Measurements from ENCODE around the gene FAM237B.

The FAM237B gene

DNA sequence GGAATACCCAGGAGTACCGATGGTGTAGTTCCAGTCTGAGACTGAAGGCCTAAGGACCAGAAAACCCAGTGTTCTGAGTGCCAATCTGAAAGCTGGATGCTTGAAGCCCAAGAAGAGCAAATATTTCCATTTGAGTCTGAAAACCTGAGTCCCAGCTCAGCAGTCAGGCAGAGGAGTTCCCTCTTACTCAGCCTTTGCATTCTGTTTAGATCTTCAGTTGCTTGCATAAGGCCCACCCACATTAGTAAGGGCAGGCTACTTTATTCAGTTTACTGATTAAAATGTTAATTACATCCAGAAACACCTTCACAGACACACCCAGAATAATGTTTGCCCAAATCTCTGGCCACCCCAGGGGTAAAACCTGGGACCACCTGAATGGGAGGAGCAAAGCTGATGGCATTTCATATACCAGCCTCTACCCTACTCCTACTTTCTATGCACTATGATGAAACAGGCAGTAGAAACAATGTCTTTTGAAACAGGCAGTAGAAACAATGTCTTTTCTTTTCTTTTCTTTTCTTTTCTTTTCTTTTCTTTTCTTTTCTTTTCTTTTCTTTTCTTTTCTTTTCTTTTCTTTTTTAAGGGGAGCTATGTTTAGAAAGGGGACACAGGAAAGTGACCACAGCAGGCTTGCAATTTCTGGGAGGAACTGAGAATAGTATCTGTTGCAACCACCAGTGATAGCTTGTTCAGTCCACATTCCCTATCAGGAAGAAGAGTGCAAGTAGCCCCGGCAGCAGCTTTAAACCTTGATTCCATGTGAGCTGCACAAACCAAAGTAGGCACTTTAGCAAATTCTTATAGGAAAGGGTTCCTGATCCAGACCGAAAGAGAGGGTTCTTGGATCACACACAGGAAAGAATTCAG, 30.6 kb downstream of the FAM237B start:
- no peak for DNase-seq

- DNase-seq: no peak
Measured at GRCh38 chr7:90288154-90288553, 33.0 kb downstream of the FAM237B start.

DNA sequence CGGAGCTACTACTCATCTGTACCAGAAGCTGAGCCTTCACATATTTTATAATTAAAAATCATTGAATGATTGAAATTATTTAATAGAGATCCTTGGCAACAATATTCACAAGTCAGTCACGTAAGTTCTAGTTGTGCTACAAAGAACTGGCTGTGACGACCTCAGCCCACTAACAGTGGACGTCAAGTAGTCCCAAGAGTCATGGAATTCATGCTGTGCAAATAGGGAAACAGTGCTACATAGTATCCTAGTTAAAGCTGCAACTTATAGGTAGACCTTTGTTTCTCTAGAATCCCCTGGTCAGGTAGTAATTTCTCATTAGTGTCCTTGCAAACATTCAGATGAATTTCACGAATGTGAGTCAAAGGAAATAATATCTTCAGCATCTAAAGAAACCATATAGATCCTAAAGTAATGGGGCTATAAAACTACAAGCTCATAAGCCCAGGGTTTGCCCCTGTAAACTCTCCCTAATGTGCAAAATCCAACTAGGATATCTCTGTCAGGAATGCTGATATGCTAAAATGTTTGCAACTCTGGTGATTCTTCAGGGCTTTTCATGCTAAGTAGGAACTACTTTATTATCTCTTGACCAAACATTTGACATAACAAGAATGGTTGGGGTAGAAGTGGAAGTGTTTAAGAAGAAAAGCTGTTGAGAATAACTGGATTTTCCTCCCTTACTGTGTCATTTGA, 44.9 kb downstream of the FAM237B start:
- no peak for DNase-seq

DNA sequence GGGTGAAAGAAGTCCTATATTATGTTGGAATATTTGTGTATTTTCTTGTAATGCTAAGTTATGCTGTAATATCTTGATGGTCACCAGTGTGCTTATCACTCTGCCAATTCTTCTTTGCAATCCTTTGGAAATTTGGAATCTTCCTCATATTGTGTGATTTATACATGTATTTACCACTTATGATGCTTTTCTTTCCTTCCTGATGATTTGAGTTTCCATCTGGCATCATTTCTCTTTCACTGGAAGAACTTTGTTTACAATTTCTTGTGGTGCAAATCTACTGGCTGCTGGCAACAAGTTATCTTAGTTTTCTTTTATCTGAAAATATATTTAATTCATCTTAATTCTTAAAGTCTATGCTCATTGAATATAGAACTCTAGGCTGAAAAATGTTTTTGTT, 46.9 kb downstream of the FAM237B start:
- no peak for DNase-seq

GRCh38 chr7:90272242-90272641, 48.9 kb downstream of the FAM237B start:
- no peak for DNase-seq

GRCh38 chr7:90271753-90272152, 49.4 kb downstream of the FAM237B start:
- DNase-seq: no peak

DNA sequence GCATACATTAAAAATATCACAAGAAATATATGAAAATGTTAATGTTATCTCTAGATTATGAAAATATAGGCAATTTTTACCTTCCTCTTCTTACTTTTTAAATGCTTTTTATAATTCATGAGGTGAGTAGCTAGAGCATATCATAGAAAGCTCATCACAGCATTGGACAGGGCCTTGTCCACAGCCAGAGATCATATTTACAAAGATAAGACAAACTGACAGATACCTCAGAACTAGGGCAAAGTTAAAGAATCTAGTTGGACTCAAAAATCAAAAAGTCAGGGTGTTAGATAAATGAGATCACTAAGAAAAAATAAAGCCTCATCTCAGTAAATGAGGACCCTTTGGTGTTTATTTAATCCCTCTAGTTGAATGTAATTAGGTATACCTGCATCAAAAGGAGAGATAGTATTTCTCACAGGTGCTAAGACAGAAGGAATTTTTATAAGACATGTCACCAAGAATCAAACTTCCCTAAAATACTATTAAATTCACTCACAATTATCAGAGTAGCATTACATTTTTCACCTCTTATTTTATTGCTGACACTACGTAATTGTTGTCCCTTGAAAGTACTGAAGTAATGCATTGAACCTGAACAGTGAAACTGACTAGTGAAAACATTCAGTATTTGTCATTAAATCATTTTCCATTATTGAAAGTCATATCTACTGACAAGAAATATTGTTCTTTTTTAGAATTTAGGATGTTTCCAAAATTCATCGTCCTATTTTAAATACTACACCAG, 50.5 kb downstream of the FAM237B start:
- DNase-seq: no peak

- no peak for DNase-seq
Measured at GRCh38 chr7:90269163-90269562, 51.9 kb downstream of the FAM237B start.

DNA sequence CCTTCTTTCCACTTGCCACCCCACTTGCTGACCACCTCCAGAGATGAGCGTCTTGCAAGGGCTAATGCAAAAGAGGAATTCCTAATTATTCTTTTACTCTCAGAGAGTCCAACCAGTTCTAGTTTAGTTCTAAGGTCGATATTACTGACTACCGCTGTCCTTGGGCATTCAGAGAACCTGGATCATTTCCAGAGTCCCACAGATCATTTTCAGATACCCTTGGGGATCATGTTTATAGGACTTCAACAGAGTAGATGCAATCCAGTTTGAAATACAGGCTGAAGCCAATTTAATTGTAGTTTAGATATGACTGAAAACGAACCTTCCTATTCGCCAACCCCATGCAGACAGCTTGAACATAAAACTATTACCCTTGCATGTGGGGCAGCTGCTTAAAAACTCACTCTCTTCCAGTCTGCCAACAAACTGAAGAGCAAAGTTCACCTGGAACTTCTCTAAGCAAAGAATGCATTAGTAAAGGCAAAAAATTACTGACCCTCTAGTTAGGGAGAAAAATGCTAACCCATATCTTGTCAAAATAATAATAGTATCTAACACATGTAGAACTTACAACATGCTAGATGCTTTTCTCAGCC, 53.7 kb downstream of the FAM237B start:
- DNase-seq: no peak

DNA sequence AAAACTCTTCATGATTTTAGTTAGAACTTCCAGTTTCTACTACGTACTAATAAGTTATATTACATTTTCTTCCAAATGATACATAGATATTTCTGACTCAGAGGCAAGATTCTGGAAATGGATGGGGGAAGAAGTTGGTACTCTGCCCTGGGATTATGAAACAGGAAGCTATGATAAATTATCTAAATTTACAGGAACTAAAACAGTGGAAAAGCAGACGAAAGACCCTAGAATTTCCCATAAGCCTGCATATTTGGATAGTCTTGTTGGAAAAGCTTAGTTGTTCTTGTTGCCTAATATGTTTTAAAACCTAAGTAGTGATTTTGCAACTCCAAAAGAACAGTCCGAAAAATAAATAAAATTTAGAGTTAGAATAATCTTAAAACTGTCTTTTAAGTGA, 54.3 kb downstream of the FAM237B start:
- DNase-seq: no peak
